K562 (cell line): ENCODE measurements around the gene MMEL1. TPM values are rescaled to one million over a fixed set of nuclear protein-coding genes. Genes with fewer than 3 reads are reported as not detected.

Experiments used
- ATAC-seq: fragments of 200-7000 bp; cut with Tn5 transposase; 3 replicates; pipeline ENCODE4 v1.9.1; 2020; ENCODE audit warnings: moderate library complexity
- BruUV-seq: library from RNA; stranded (reverse); fragments of 400-500 nt; replicated peaks from 2 replicates; lab custom pipeline; 2021; lab: Mats Ljungman, UMichigan
- CTCF ChIA-PET: fragments of 300-600 bp; formaldehyde crosslinking; extraction: SDS; loops from one replicate; lab custom pipeline; 2021; ENCODE audit warnings: low intra/inter-chr PET ratio; lab: Yijun Ruan, JAX
- POLR2A ChIA-PET: fragments of 300-600, 350-650 bp; sonication (Branson Sonifier 250); formaldehyde crosslinking; extraction: SDS; loops from one replicate; lab custom pipeline; 2021; ENCODE audit warnings: antibody characterized with exemption, inconsistent platforms; lab: Yijun Ruan, JAX
- DNase-seq, 4 experiments: peaks; one replicate each; pipeline versions ENCODE4 v3.0.0 to v3.0.0-alpha.2; 2011 to 2018; ENCODE audit warnings: low spot score in 3 of 4, mixed read lengths in 3 of 4; ENCODE audit errors: extremely low read depth in 1 of 4
- FAIRE-seq: peaks from 2 replicates; lab custom pipeline; 2011; peaks lifted over from hg19 to GRCh38; lab: Jason Lieb, UNC
- H2AFZ ChIP-seq: 2 replicates; pipeline ENCODE4 v1.6.0; 2011; ENCODE audit warnings: low read depth, low read length, control low read depth, inconsistent platforms
- H3K27ac ChIP-seq: fragments of 200-600 bp; 3 replicates; pipeline ENCODE4 v1.8.0; 2011; ENCODE audit warnings: low read depth, mild to moderate bottlenecking, control low read depth, inconsistent platforms, low read length, moderate library complexity, mixed read lengths; ENCODE audit errors: extremely low read depth
- H3K27me3 ChIP-seq, 2 experiments: fragments of 300-600 bp in 1 of 2; 2 replicates in 1 of 2; 3 replicates in 1 of 2; pipeline versions ENCODE4 v1.6.0 to v1.8.0; 2011; ENCODE audit warnings: inconsistent platforms in 2 of 2, low read length in 2 of 2, mild to moderate bottlenecking in 1 of 2, mixed read lengths in 1 of 2, moderate library complexity in 1 of 2; ENCODE audit not compliant: control insufficient read depth in 2 of 2, insufficient read depth in 2 of 2
- H3K36me3 ChIP-seq: fragments of 300-600 bp; 3 replicates; pipeline ENCODE4 v1.8.0; 2011; ENCODE audit warnings: mild to moderate bottlenecking, low read length, inconsistent platforms; ENCODE audit not compliant: control insufficient read depth, insufficient read depth
- H3K4me1 ChIP-seq, 2 experiments: fragments of 200-600 bp in 1 of 2; replicated peaks in 1 of 2; 2 replicates in 1 of 2; 3 replicates in 1 of 2; pipeline versions ENCODE4 v1.5.1 to v1.8.0; 2011; ENCODE audit warnings: inconsistent platforms in 2 of 2, low read length in 2 of 2, mild to moderate bottlenecking in 1 of 2, mixed read lengths in 1 of 2, moderate library complexity in 1 of 2; ENCODE audit not compliant: control insufficient read depth in 2 of 2, insufficient read depth in 2 of 2
- H3K4me2 ChIP-seq: 2 replicates; pipeline ENCODE4 v1.6.1; 2011; ENCODE audit warnings: low read length, control low read depth, inconsistent platforms, mixed read lengths; ENCODE audit not compliant: insufficient read depth
- H3K4me3 ChIP-seq: fragments of 200-600 bp; sonication (generic), shearing (Covaris generic); 2 replicates; pipeline ENCODE4 v1.5.1; 2016; ENCODE audit warnings: control low read depth, inconsistent platforms
- H3K79me2 ChIP-seq: fragments of 200-600 bp; 3 replicates; pipeline ENCODE4 v1.8.0; 2011; ENCODE audit warnings: low read length, inconsistent platforms; ENCODE audit not compliant: control insufficient read depth, insufficient read depth
- H3K9ac ChIP-seq, 2 experiments: 2 replicates each; pipeline versions ENCODE4 v1.6.0 to v1.6.1; 2011; ENCODE audit warnings: low read depth in 2 of 2, low read length in 2 of 2, control low read depth in 1 of 2, inconsistent platforms in 1 of 2, mild to moderate bottlenecking in 1 of 2, mixed read lengths in 1 of 2; ENCODE audit not compliant: insufficient read depth in 1 of 2
- H3K9me1 ChIP-seq: one replicate; pipeline ENCODE4 v1.6.0; 2011; ENCODE audit warnings: inconsistent platforms, mild to moderate bottlenecking, low read length, moderate library complexity; ENCODE audit not compliant: control insufficient read depth, insufficient read depth
- H3K9me3 ChIP-seq: replicated peaks from 2 replicates; pipeline ENCODE4 v1.5.1; 2011; ENCODE audit warnings: low read depth, low read length, inconsistent platforms; ENCODE audit not compliant: control insufficient read depth, insufficient read depth
- H4K20me1 ChIP-seq: replicated peaks from 2 replicates; pipeline ENCODE4 v1.6.1; 2011; ENCODE audit warnings: low read length, inconsistent platforms, mixed read lengths; ENCODE audit not compliant: control insufficient read depth, insufficient read depth
- MGA ChIP-seq: fragments of 450-650 bp; IDR thresholded peaks from 2 replicates; pipeline ENCODE4 v1.6.1; 2016; ENCODE audit warnings: mild to moderate bottlenecking, moderate library complexity
- POLR2G ChIP-seq: fragments of 200-400 bp; formaldehyde crosslinking; IDR thresholded peaks from 2 replicates; pipeline ENCODE4 v1.6.1; 2017; ENCODE audit warnings: low read depth, mild to moderate bottlenecking, antibody characterized with exemption, low read length, moderate library complexity
- TCF3 ChIP-seq: sonication (generic); formaldehyde crosslinking; IDR thresholded peaks from 2 replicates; pipeline ENCODE4 v1.4.0; 2020; ENCODE audit warnings: mild to moderate bottlenecking, missing genetic modification reagents
- ZNF324 ChIP-seq: fragments of 250-450 bp; sonication (Bioruptor Pico); IDR thresholded peaks from 2 replicates; pipeline ENCODE4 v1.4.0; 2020; ENCODE audit warnings: mild to moderate bottlenecking
- WGBS: fragments of 100-300 bp; shearing (Covaris generic); methylation state at CpG from one replicate; pipeline ENCODE4 v1.1.6; 2016; ENCODE audit warnings: low coverage, mixed read lengths; ENCODE audit not compliant: insufficient coverage; ENCODE audit errors: missing lambda C conversion rate; 5-methylcytosine and 5-hydroxymethylcytosine counted together
- in situ Hi-C: fragments of 300-500 bp; cut with MboI; formaldehyde crosslinking; loops from 4 replicates; pipeline ENCODE4 v1.15.0; 2018; ENCODE audit warnings: inconsistent platforms, mixed read lengths
- intact Hi-C: fragments of 100-400 bp; cut with micrococcal nuclease; formaldehyde crosslinking; loops from 2 replicates; pipeline ENCODE4 v1.14.2; 2022
- polyA plus RNA-seq, 8 experiments: library from polyadenylated mRNA; depleted of rRNA in 4 of 8; stranded (reverse) in 5 of 8; unstranded in 3 of 8; fragments of >200 nt; fragmentation: Nextera tagmentation in 2 of 8; fragmentation: Illumina TruSeq in 1 of 8; extraction: Ambion mirVana in 2 of 8; extraction: Trizol in 1 of 8; gene quantifications; 2 replicates each; pipeline versions ENCODE4 v1.2.1 to v1.2.3, GENCODE V29; 2011 to 2014; ENCODE audit warnings: inconsistent platforms in 1 of 8, missing spikeins in 1 of 8
- total RNA-seq, 7 experiments: library from RNA; depleted of rRNA in 6 of 7; stranded (reverse); fragments of >200 nt in 6 of 7; fragmentation: Illumina TruSeq in 2 of 7; extraction: Trizol in 2 of 7; gene quantifications; 2 replicates each; pipeline versions ENCODE4 v1.2.1 to v1.2.3, GENCODE V29; 2011 to 2021; ENCODE audit warnings: low replicate concordance in 1 of 7
- TF ChIP-seq, protein P1 (sequence below): sonication (generic); formaldehyde crosslinking; IDR thresholded peaks from 2 replicates; pipeline ENCODE4 v1.9.0; 2022; ENCODE audit warnings: mild to moderate bottlenecking, missing genetic modification reagents
- TF ChIP-seq, protein P2 (sequence below): sonication (generic); formaldehyde crosslinking; IDR thresholded peaks from 2 replicates; pipeline ENCODE4 v1.9.0; 2022; ENCODE audit warnings: mild to moderate bottlenecking, missing genetic modification reagents

Gene MMEL1
- total and polyA plus RNA-seq, 9 of the 15 experiments (the other 6 are each of a cell fraction or from before 2014, with no cell fraction given), result not detected

- peaks cover 0 to 4% of the 10 kb centered on the region in 2 experiments; a peak in 1 of 5 replicates for H3K27me3 ChIP-seq
- no TSS peak for BruUV-seq
- ChIA-PET POLR2A (interaction anchor here (0.6 kb wide), 2 partner anchors 35 to 252 kb away, joined by 3 to 4 read pairs; no protein-coding TSS in a partner anchor), CTCF (no interaction called here)
- H3K27ac ChIP-seq, result no peak overlapping the region
- FAIRE-seq, result no peak
- H3K9me1 ChIP-seq, result peaks cover 2% of the 10 kb centered on the region
- H2AFZ ChIP-seq, result no peak overlapping the region
- in situ Hi-C loops, result loop anchor here (10.0 kb wide), 1 partner anchor 223 kb away; the partner anchor contains the start of gene PEX10
- 2% methylated on average over 10 of the region's 10 CpGs for WGBS
- H4K20me1 ChIP-seq, result no peaks in the 10 kb centered on the region
- intact Hi-C loops, result no loop called here
- H3K4me1 ChIP-seq, result peaks cover 0 to 30% of the 10 kb centered on the region in 2 experiments; a peak in 2 of 5 replicates
- no peaks in the 10 kb centered on the region for H3K79me2 ChIP-seq
- no peaks in the 10 kb centered on the region for H3K36me3 ChIP-seq
- H3K9me3 ChIP-seq, result no peaks in the 10 kb centered on the region
- DNase-seq, result no peak
- TF ChIP-seq POLR2G (peak; percentile 54), MGA (peak; percentile 30; the same call in 1 of the 2 replicates), TCF3 (CRISPR knock-in tag) (no peak), ZNF324 (no peak)
- TF ChIP-seq, protein P1, sequence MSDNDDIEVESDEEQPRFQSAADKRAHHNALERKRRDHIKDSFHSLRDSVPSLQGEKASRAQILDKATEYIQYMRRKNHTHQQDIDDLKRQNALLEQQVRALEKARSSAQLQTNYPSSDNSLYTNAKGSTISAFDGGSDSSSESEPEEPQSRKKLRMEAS, result 0 out of 2 replicates have a peak, but pooled peaks have one; percentile 16
- TF ChIP-seq, protein P2, sequence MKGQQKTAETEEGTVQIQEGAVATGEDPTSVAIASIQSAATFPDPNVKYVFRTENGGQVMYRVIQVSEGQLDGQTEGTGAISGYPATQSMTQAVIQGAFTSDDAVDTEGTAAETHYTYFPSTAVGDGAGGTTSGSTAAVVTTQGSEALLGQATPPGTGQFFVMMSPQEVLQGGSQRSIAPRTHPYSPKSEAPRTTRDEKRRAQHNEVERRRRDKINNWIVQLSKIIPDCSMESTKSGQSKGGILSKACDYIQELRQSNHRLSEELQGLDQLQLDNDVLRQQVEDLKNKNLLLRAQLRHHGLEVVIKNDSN, result peak; percentile 25; the same call in 1 of the 2 replicates
- no peak overlapping the region for H3K9ac ChIP-seq
- ATAC-seq, result no peak
- H3K4me3 ChIP-seq, result no peak overlapping the region
- H3K4me2 ChIP-seq, result no peak overlapping the region
These were observed 4.8 kb upstream of the MMEL1 start for GRCh38 chr1:2637442-2638145.
